ENCODE results near the gene TAF4.
A peak's percentile ranks its signal among the peaks of the same experiment; 100 is the strongest.

TAF4 gene

GRCh38 chr20:62020935-62021701 is 44.6 kb downstream of the TAF4 start:
- no peak for DNase-seq

GRCh38 chr20:62019881-62020492 is 45.7 kb downstream of the TAF4 start:
- no peak for DNase-seq

- DNase-seq = no peak
Measured at GRCh38 chr20:62019144-62019805, 46.4 kb downstream of the TAF4 start.

- no peak for DNase-seq
Measured at GRCh38 chr20:62018437-62019143, 47.1 kb downstream of the TAF4 start.

GRCh38 chr20:62015540-62016288 is 50.0 kb downstream of the TAF4 start:
- DNase-seq = no peak

GRCh38 chr20:62014889-62015537 is 50.7 kb downstream of the TAF4 start:
- DNase-seq = no peak

- no peak for DNase-seq
Measured at GRCh38 chr20:62014488-62014775, 51.2 kb downstream of the TAF4 start.

- no peak for DNase-seq
Measured at GRCh38 chr20:62012631-62013030, 53.0 kb downstream of the TAF4 start.

GRCh38 chr20:62011938-62012534 is 53.6 kb downstream of the TAF4 start:
- no peak for DNase-seq

GRCh38 chr20:62011403-62011790 is 54.3 kb downstream of the TAF4 start:
- no peak for DNase-seq

- DNase-seq = peak; percentile 45 to 58
Measured at GRCh38 chr20:62010551-62011402, 54.9 kb downstream of the TAF4 start.

GRCh38 chr20:62009869-62010445 is 55.7 kb downstream of the TAF4 start:
- no peak for DNase-seq

GRCh38 chr20:62009322-62009721 is 56.4 kb downstream of the TAF4 start:
- no peak for DNase-seq

GRCh38 chr20:62008643-62009183 is 57.0 kb downstream of the TAF4 start:
- no peak for DNase-seq

- no peak for DNase-seq
Measured at GRCh38 chr20:62007127-62007647, 58.5 kb downstream of the TAF4 start.

GRCh38 chr20:62006482-62006881 is 59.2 kb downstream of the TAF4 start:
- no peak for DNase-seq

GRCh38 chr20:62004614-62005013 is 61.1 kb downstream of the TAF4 start:
- DNase-seq = no peak

- no peak for DNase-seq
Measured at GRCh38 chr20:62003567-62004405, 61.9 kb downstream of the TAF4 start.

GRCh38 chr20:62002882-62003480 is 62.7 kb downstream of the TAF4 start:
- DNase-seq = no peak
